C4-2B (cell line): ENCODE measurements around the gene POLR2L.

Source experiments
- H3K27ac ChIP-seq: fragments of 450-650 bp; 2 replicates; pipeline ENCODE4 v1.5.1; 2017
- CTCF ChIP-seq: fragments of 450-650 bp; conservative IDR thresholded peaks from 2 replicates; pipeline ENCODE4 v1.5.1; 2017; ENCODE audit warnings: mild to moderate bottlenecking
- ZFX ChIP-seq: fragments of 450-650 bp; IDR thresholded peaks from 2 replicates; pipeline ENCODE4 v1.6.1; 2017

The POLR2L gene

GRCh38 chr11:789943-790342 is 52.4 kb downstream of the POLR2L start, which contains the start of gene CEND1:
Gene CEND1 (minus strand): TSS chr11:790090. CDS start chr11:788576, 1,514 bp downstream.
- TF ChIP-seq ZFX (no peak), CTCF (no peak)
- H3K27ac ChIP-seq: no peak within 1 kb of the TSS
